Activated CD4-positive, alpha-beta T cell treated with anti-CD3 and anti-CD28 coated beads, Interleukin-2, amount 50 U/mL, for 24 hours (primary cell): ENCODE results near the gene LSP1.

ENCODE experiments used
- DNase-seq, 2 donors: peaks; one replicate each; pipeline ENCODE4 v3.0.0-alpha.2; 2020; ENCODE audit warnings: low read depth in 1 of 2, low spot score in 1 of 2

LSP1 gene

DNA sequence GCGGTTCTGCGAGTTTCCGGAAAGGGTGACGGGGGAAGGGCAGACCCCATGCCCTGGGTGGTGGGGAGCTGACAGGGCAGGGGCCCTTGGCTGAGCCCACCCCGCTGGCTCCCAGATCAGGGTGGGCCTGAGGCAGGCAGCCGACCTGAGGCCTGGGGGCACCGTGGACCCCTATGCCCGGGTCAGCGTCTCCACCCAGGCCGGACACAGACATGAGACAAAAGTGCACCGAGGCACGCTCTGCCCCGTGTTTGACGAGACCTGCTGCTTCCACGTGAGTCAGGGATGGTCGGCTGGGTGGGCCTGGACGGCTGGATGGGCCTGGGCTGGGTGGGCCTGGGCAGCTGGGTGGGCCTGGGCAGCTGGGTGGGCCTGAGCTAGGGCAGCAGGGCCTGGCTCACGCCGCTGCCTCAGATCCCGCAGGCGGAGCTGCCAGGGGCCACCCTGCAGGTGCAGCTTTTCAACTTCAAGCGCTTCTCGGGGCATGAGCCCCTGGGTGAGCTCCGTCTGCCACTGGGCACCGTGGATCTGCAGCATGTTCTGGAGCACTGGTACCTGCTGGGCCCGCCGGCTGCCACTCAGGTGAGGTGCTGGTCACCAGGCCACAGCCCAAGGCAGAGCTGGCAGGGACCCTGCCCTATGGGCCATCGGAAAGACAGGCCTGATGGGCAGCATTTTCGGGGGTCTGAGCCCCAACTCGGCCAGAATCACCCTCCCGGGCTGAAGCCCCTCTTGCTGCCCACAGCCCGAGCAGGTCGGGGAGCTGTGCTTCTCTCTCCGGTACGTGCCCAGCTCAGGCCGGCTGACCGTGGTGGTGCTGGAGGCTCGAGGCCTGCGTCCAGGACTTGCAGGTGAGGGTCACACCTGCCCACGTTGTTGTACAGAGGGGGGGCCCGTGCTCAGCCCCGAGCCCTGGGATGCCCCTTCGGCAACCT is 16.6 kb upstream of the LSP1 start:
- no peak for DNase-seq

DNA sequence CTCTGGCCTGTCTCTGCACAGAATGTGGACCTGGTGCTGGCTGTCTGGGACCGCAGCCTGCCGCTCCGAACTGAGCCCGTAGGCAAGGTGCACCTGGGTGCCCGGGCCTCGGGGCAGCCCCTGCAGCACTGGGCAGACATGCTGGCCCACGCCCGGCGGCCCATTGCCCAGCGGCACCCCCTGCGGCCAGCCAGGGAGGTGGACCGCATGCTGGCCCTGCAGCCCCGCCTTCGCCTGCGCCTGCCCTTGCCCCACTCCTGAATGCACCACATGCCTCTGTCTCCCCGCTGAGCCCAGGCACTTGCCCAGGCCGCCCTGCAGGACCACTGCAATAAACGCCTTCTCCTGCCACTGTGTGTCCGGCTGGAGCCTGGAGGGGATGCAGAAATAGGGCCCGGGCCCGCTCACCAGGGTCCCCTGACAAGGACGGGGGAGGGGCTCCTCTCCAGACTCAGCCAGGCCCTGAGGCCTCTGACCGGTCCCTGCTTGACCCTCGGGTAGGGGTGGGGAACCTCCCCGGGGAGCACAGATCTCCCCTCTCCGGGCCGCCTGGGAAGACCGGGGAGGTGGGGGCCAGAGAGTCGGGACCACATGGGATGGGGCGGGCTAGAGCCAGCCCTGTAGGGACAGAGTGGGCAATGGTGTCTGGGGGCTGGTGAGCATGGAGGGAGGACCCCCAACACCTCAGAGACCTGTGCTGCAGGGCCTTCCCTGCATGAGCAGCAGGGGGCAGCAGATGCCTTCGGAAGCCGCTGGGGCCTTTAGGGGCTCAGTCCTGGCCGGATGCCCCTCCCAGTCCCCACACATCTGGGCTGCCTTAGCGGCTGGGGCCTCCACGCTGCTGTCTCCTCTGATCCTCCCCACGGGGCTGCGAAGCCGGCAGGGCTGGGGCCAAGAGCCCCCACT is 15.5 kb upstream of the LSP1 start:
- DNase-seq: peak; percentile 57 to 61

- no peak for DNase-seq
Measured at GRCh38 chr11:1838077-1838425, 14.8 kb upstream of the LSP1 start.

DNA sequence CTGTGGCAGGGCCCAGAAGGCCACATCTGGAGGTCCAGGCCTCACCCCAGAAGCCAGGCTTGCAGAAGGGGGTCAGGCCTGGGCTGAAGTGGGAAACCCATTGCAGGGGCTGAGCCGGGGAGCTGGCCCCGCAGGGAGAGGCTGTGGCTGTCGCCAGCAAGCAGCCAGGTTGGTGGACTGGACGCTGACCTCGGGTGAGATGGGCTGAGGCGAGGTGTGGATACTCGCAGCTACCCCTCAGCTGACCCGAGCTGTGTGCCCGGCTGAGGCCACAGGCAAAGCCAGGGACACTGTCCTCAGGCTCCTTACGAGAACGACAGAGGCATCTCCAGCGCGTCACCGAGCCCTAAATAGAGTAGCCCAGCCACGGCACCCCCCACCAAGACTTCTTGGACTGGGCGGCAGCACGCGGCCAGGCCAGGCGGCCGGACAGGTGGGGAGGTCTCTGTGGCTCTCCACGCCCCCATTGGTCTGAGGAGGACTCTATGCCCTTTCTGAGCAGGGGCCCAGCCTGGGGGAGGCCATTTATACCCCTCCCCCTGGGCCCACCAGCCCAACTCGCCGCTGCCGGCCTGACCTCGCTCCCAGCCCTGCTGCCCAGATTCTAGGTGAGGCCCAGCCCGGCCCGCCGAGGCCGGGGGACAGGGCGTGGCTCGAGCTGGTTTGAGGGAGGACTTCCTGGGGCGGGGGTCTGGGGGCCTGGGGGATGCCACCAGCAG is 14.3 kb upstream of the LSP1 start, which contains the start of gene TNNI2:
Gene TNNI2 (plus strand): TSS at position 556 of the 719 bp plus-strand sequence. CDS start 716 bp downstream, outside the sequence.
- DNase-seq: no peak

DNA sequence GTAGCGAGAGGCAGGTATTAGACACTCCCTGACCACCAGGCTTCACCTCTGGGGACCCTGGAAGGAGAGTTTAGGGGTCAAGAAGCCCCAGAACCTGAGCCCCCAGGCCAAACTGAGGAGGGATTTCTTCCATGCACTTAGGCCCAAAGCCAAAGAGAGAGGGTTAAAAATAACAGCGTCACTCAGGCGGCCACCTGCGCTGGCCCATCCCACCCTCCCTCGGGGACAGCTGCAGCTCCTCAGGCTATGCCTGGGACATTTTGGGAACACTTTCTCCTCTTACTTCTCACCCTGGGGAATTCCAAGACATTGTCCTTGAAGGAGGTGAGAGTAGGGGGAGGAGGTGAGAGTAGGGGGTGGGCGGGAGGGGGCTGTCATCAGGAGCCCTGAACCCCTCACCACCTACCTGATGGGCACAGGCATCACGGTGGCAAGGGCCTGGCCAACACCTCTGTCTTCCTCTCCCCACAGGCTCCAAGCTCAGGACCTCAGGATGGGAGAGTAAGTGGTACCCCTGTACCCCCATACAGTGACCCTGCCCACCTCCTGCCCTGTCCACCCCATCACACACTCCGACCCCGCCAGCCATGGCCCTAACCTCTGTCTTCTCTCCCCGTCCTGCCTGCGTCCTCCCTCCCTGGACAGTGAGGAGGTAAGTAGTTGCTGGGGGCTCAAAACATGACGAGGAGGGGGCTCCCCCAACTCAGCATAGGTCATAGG is 13.5 kb upstream of the LSP1 start:
- no peak for DNase-seq

GRCh38 chr11:1839924-1840779 is 12.7 kb upstream of the LSP1 start:
- DNase-seq: no peak

GRCh38 chr11:1840780-1841480 is 12.0 kb upstream of the LSP1 start:
- DNase-seq: no peak

DNA sequence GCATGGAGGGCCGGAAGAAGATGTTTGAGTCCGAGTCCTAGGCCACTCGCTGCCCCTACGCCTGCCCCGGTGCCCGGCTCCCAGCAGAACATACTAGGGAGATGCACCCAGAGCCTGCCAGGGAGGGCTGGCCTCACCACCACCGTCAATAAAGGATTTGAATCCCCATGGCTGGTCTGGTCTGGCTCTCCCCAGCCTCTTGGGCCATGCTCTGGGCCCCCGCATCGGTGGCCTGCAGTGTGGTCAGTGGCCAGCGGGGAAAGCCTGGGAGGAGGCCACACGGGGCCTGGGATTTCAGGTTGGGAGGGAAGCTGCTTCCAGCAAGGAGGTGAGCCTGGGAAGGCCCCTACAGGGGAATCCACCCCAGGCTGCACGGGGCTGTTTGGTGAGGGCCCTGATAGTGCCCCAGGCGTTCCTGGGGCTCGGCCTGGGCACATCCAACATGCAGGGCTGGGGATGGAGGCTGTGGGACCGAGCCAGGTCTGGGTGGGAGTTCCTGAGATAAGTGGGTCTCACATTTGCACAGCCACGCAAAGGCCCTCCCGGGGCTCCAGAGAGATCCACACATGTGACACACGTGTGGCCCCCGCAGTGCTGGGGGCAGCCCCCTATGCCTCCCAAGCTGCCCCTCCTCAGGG is 11.3 kb upstream of the LSP1 start:
- DNase-seq: no peak

DNA sequence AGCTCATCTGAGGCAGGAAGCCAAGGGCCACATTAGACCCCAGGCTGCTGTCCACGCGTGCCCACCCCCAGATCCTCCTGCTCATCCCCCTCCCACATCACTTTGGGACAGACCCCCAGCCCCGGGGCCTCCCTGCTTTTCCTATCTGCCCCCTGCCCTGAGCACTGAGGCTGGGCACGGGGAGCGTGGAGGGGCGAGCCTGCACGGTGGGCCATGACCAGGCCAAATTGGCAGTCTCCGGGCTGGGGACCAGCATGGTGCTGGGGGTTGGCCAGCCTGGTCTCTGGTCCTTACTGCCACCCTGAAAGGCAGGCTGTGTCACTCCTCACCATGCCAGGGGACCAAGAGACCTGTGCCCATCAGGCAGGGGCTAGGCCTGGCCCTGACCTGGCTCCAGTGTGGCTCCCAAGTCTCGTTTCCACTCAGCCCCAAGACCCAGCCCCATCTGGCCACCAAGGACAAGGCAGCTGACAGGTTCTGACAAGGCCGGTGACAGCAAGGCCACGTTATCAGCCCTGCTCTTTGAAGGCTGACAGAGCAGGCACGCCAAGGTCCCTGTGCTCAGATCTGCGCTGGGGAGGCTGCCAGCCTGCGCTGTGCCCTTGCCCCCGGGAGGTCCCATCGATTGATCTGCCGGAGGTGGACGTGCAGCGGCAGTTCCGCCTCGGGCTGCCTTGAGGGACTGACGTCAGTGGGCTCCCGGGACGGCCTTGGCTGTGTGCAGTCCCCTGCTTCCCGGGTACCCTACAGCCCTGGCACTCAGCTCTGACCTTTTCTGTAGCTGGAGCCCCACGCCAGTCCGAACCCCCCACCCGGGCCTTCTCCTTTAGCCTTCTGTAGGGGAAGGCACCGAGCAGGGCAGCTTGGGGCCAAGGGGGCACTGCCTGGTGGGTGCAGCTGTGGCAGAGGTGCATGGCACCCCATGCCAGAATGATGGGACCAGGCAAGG is 10.5 kb upstream of the LSP1 start:
- no peak for DNase-seq

DNA sequence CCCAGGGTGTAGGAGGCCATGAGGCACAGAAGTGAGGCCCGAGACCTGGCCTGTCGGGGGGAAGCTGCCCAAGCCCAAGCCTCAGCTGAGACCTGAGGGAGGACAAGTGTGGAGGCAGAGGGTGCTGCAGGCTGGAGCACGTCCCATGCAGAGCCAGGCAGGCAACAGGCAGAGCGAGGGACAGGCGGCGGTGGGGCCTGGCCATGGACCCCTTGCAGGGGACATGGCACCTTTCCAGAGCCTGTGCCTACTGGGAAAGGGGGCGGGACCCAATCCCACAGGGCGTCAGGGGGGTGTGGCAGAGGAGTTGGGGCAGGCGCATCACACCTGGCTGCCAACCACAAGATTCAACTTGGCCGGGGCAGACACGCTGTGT is 9.8 kb upstream of the LSP1 start:
- DNase-seq: no peak

GRCh38 chr11:1843796-1844195 is 9.1 kb upstream of the LSP1 start:
- DNase-seq: no peak

GRCh38 chr11:1844221-1845094 is 8.4 kb upstream of the LSP1 start:
- no peak for DNase-seq

- DNase-seq: no peak
Measured at GRCh38 chr11:1845095-1845429, 7.8 kb upstream of the LSP1 start.

- DNase-seq: no peak
Measured at GRCh38 chr11:1845561-1846452, 7.1 kb upstream of the LSP1 start.

- DNase-seq: no peak
Measured at GRCh38 chr11:1846453-1846932, 6.4 kb upstream of the LSP1 start.
